Measurements from ENCODE around the gene SMC5.
"Not testable (repeated sequence)": the region's sequence is repeated elsewhere in the genome, so short reads cannot be mapped to it uniquely, and the experiment has no call there.

The SMC5 gene

GRCh38 chr9:70318002-70318401 lies 59.2 kb downstream of the SMC5 start:
- peaks cover 78 to 100% (median 93%) of the 10 kb centered on the region in 11 experiments for H3K36me3 ChIP-seq
- no peak for TF ChIP-seq Cebpa-rat (IDR thresholded peaks at IDR 0.05)

GRCh38 chr9:70322096-70322495 lies 63.3 kb downstream of the SMC5 start:
- Histone ChIP-seq H3K4me3 (no peak overlapping the region), H3K4me1 (no peaks in the 10 kb centered on the region), H3K27ac (no peak overlapping the region), H3K4me2 (no peak overlapping the region), H3K27me3 (no peaks in the 10 kb centered on the region), H3K36me3 (peaks cover 89 to 100% (median 100%) of the 10 kb centered on the region in 11 experiments), H3K9ac (no peak overlapping the region), H4K20me1 (no peaks in the 10 kb centered on the region), H3K9me3 (replicated peaks in 1 of 11) (peaks cover 17 to 28% (median 24%) of the 10 kb centered on the region in 11 experiments; a peak in 21 of 22 replicates)
- TF ChIP-seq Cebpa-rat (IDR thresholded peaks at IDR 0.05), result peak in 4 of 11 experiments; percentile 11 to 85 (median 82); a peak in 7 of 22 replicates

More at GRCh38 chr9:70318002-70318401, 59.2 kb downstream of the SMC5 start:
- H3K4me1 ChIP-seq, result no peaks in the 10 kb centered on the region
- no peaks in the 10 kb centered on the region for H3K9me3 ChIP-seq (replicated peaks in 1 of 11)
- no peak overlapping the region for H3K9ac ChIP-seq
- no peak overlapping the region for H3K4me3 ChIP-seq
- no peaks in the 10 kb centered on the region for H3K27me3 ChIP-seq
- H3K27ac ChIP-seq, result no peak overlapping the region
- H4K20me1 ChIP-seq, result no peaks in the 10 kb centered on the region
- no peak overlapping the region for H3K4me2 ChIP-seq

- no peak overlapping the region for H3K27ac ChIP-seq
- no peak for TF ChIP-seq Cebpa-rat (IDR thresholded peaks at IDR 0.05)
- H3K9ac ChIP-seq, result no peak overlapping the region
- H3K27me3 ChIP-seq, result no peaks in the 10 kb centered on the region
- no peak overlapping the region for H3K4me3 ChIP-seq
- no peaks in the 10 kb centered on the region for H4K20me1 ChIP-seq
- peaks cover 36 to 50% (median 46%) of the 10 kb centered on the region in 11 experiments for H3K9me3 ChIP-seq (replicated peaks in 1 of 11)
- no peak overlapping the region for H3K4me2 ChIP-seq
- peaks cover 96 to 100% (median 100%) of the 10 kb centered on the region in 11 experiments for H3K36me3 ChIP-seq
- no peaks in the 10 kb centered on the region for H3K4me1 ChIP-seq
These were observed 66.2 kb downstream of the SMC5 start for GRCh38 chr9:70324963-70325362.

- not testable (repeated sequence) for H3K9ac ChIP-seq, H3K4me1 ChIP-seq, H3K4me2 ChIP-seq, H3K27ac ChIP-seq, H4K20me1 ChIP-seq, H3K27me3 ChIP-seq
- Histone ChIP-seq H3K36me3 (peaks cover 91 to 100% (median 100%) of the 10 kb centered on the region in 11 experiments), H3K4me3 (peak overlapping the region in 3 of 10 experiments; percentile 10 to 28 (median 16); a peak in 1 of 20 replicates), H3K9me3 (replicated peaks in 1 of 11) (peaks cover 36 to 50% (median 46%) of the 10 kb centered on the region in 11 experiments)
These were observed 69.8 kb downstream of the SMC5 start for GRCh38 chr9:70328625-70329024.

- H3K4me3 ChIP-seq, result no peak overlapping the region
- H3K4me2 ChIP-seq, result no peak overlapping the region
- H3K4me1 ChIP-seq, result no peaks in the 10 kb centered on the region
- H3K9me3 ChIP-seq (replicated peaks in 1 of 11), result peaks cover 0 to 6% (median 0%) of the 10 kb centered on the region in 11 experiments; a peak in 2 of 22 replicates
- H3K27ac ChIP-seq, result no peak overlapping the region
- no peaks in the 10 kb centered on the region for H4K20me1 ChIP-seq
- no peak for TF ChIP-seq Cebpa-rat (IDR thresholded peaks at IDR 0.05)
- H3K36me3 ChIP-seq, result peaks cover 23 to 48% (median 42%) of the 10 kb centered on the region in 11 experiments
- H3K9ac ChIP-seq, result no peak overlapping the region
- H3K27me3 ChIP-seq, result no peaks in the 10 kb centered on the region
These were observed 81.8 kb downstream of the SMC5 start for GRCh38 chr9:70340572-70340971.

- Histone ChIP-seq H3K27ac (no peak overlapping the region), H3K4me2 (no peak overlapping the region), H3K4me1 (no peaks in the 10 kb centered on the region), H4K20me1 (no peaks in the 10 kb centered on the region), H3K4me3 (no peak overlapping the region), H3K9me3 (replicated peaks in 1 of 11) (no peaks in the 10 kb centered on the region), H3K36me3 (peaks cover 57 to 77% (median 71%) of the 10 kb centered on the region in 11 experiments), H3K27me3 (no peaks in the 10 kb centered on the region), H3K9ac (no peak overlapping the region)
- no peak for TF ChIP-seq Cebpa-rat (IDR thresholded peaks at IDR 0.05)
These were observed 88.3 kb downstream of the SMC5 start for GRCh38 chr9:70347046-70347445.

- Histone ChIP-seq H3K36me3 (peaks cover 48 to 90% (median 63%) of the 10 kb centered on the region in 11 experiments), H3K9me3 (replicated peaks in 1 of 11) (no peaks in the 10 kb centered on the region)
These were observed 93.6 kb downstream of the SMC5 start for GRCh38 chr9:70352356-70352755.

GRCh38 chr9:70352802-70353201 lies 94.0 kb downstream of the SMC5 start:
- peaks cover 44 to 90% (median 61%) of the 10 kb centered on the region in 11 experiments for H3K36me3 ChIP-seq
- no peak overlapping the region for H3K27ac ChIP-seq
- no peak overlapping the region for H3K4me3 ChIP-seq
- no peak for TF ChIP-seq Cebpa-rat (IDR thresholded peaks at IDR 0.05)
- H3K9me3 ChIP-seq (replicated peaks in 1 of 11), result no peaks in the 10 kb centered on the region
- H3K9ac ChIP-seq, result no peak overlapping the region
- no peak overlapping the region for H3K4me2 ChIP-seq
- H4K20me1 ChIP-seq, result no peaks in the 10 kb centered on the region
- H3K27me3 ChIP-seq, result no peaks in the 10 kb centered on the region
- peaks cover 0 to 7% (median 0%) of the 10 kb centered on the region in 10 experiments; a peak in 4 of 20 replicates for H3K4me1 ChIP-seq

More at GRCh38 chr9:70352356-70352755, 93.6 kb downstream of the SMC5 start:
- Histone ChIP-seq H3K4me2 (no peak overlapping the region), H3K4me1 (peaks cover 0 to 6% (median 0%) of the 10 kb centered on the region in 10 experiments; a peak in 4 of 20 replicates), H3K4me3 (no peak overlapping the region), H3K27me3 (no peaks in the 10 kb centered on the region), H4K20me1 (no peaks in the 10 kb centered on the region), H3K9ac (no peak overlapping the region), H3K27ac (no peak overlapping the region)
- TF ChIP-seq Cebpa-rat (IDR thresholded peaks at IDR 0.05), result no peak

- no peaks in the 10 kb centered on the region for H3K27me3 ChIP-seq
- no peak for TF ChIP-seq Cebpa-rat (IDR thresholded peaks at IDR 0.05)
- H3K4me1 ChIP-seq, result peaks cover 0 to 7% (median 0%) of the 10 kb centered on the region in 10 experiments; a peak in 4 of 20 replicates
- H4K20me1 ChIP-seq, result no peaks in the 10 kb centered on the region
- no peak overlapping the region for H3K4me2 ChIP-seq
- H3K27ac ChIP-seq, result no peak overlapping the region
- no peaks in the 10 kb centered on the region for H3K9me3 ChIP-seq (replicated peaks in 1 of 11)
- H3K36me3 ChIP-seq, result peaks cover 14 to 69% (median 32%) of the 10 kb centered on the region in 11 experiments
- H3K9ac ChIP-seq, result no peak overlapping the region
- H3K4me3 ChIP-seq, result no peak overlapping the region
These were observed 97.0 kb downstream of the SMC5 start for GRCh38 chr9:70355801-70356200.

- H3K9ac ChIP-seq, result no peak overlapping the region
- no peak for TF ChIP-seq Cebpa-rat (IDR thresholded peaks at IDR 0.05)
- peaks cover 0 to 16% (median 12%) of the 10 kb centered on the region in 11 experiments; a peak in 13 of 22 replicates for H3K9me3 ChIP-seq (replicated peaks in 1 of 11)
- H3K4me1 ChIP-seq, result no peaks in the 10 kb centered on the region
- no peak overlapping the region for H3K4me3 ChIP-seq
- no peaks in the 10 kb centered on the region for H4K20me1 ChIP-seq
- H3K36me3 ChIP-seq, result peaks cover 4 to 17% (median 10%) of the 10 kb centered on the region in 11 experiments; a peak in 18 of 22 replicates
- H3K27me3 ChIP-seq, result no peaks in the 10 kb centered on the region
- H3K4me2 ChIP-seq, result no peak overlapping the region
- H3K27ac ChIP-seq, result no peak overlapping the region
These were observed 104.2 kb downstream of the SMC5 start for GRCh38 chr9:70362952-70363351.

All from BLaER1 treated with 17β-estradiol and CSF1 and Interleukin-3, amounts not matched to agents 10 nM and 100 nM (cell line).